Measurements from ENCODE around the gene DDX51. TPM values are rescaled to one million over a fixed set of nuclear protein-coding genes. Genes with fewer than 3 reads are reported as not detected.

Gene DDX51
- total RNA-seq, 1 experiment from 2014 or later: 38.1 TPM

DNA sequence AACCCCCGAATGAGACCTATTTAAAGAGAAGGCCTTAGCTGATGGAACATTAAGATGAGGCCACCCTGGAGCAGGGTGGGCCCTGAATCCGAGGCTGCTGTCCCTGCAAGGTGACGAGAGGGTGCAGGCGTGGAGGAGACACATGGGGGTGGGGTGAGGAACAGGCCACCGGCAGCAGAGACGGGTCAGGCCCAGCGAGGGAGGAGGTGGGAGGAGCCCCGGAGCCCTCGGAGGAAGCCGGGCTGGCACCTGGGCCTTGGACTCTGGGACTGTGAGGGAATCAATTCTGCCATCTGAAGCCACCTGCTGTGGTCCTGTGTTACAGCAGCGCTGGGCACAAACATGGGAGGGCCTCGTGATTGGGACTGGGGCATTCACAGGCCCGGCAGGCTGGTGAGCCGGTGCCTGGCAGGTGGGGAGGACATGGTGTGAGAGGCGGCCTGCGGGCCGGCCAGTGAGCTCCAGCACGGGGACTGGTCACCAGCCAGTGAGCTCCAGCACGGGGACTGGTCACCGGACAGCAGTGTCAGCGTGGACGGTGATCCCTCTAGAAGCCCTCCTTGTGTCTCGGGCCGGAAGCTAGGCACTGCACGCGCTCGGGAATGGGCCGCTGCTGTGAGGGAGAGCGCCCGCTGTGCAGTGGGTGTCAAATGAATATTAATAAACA is 46.8 kb upstream of the DDX51 start:
- no peak overlapping the region for H3K9ac ChIP-seq (ENCODE audit: low read length)
- no peaks in the 10 kb centered on the region for H3K36me3 ChIP-seq (ENCODE audit: control insufficient read depth in 1 of 2, insufficient read depth in 2 of 2, low read length in 2 of 2)
- H3K4me3 ChIP-seq (replicated peaks in 1 of 2; ENCODE audit: low read depth in 1 of 2, low read length in 2 of 2): no peak overlapping the region
- ChIA-PET CTCF (no interaction called here), POLR2A (no interaction called here), RAD21 (ENCODE audit: low non-redundant PET in 1 of 2, low total read pairs in 2 of 2, uncharacterized antibody in 2 of 2, unreplicated experiment in 2 of 2) (no interaction called here)
- peaks cover 7 to 22% of the 10 kb centered on the region in 2 experiments for H3K4me1 ChIP-seq (ENCODE audit: control insufficient read depth in 1 of 2, insufficient read depth in 2 of 2, low read length in 2 of 2)
- H2AFZ ChIP-seq (ENCODE audit: low read depth, low read length, poor library complexity, severe bottlenecking): no peak overlapping the region
- no peaks in the 10 kb centered on the region for H4K20me1 ChIP-seq (ENCODE audit: insufficient read depth)
- TF ChIP-seq JUND (IDR thresholded peaks at IDR 0.05) (no peak), CBX3 (IDR thresholded peaks at IDR 0.05; ENCODE audit: low read depth) (no peak), CEBPB (IDR thresholded peaks at IDR 0.05; ENCODE audit: low read depth) (no peak), SRF (IDR thresholded peaks at IDR 0.05; ENCODE audit: low read depth) (no peak), FOSL1 (IDR thresholded peaks at IDR 0.05; ENCODE audit: low read depth) (no peak), EZH2phosphoT487 (IDR thresholded peaks at IDR 0.05; ENCODE audit: borderline replicate concordance) (no peak), SIN3A (IDR thresholded peaks at IDR 0.05; ENCODE audit: low read depth) (no peak), TCF7L2 (IDR thresholded peaks at IDR 0.05; ENCODE audit: borderline replicate concordance, extremely low read depth, insufficient read depth, insufficient read length) (no peak)
- TF ChIP-seq, protein P1, sequence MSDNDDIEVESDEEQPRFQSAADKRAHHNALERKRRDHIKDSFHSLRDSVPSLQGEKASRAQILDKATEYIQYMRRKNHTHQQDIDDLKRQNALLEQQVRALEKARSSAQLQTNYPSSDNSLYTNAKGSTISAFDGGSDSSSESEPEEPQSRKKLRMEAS (IDR thresholded peaks at IDR 0.05): no peak
- TF ChIP-seq, protein P2, sequence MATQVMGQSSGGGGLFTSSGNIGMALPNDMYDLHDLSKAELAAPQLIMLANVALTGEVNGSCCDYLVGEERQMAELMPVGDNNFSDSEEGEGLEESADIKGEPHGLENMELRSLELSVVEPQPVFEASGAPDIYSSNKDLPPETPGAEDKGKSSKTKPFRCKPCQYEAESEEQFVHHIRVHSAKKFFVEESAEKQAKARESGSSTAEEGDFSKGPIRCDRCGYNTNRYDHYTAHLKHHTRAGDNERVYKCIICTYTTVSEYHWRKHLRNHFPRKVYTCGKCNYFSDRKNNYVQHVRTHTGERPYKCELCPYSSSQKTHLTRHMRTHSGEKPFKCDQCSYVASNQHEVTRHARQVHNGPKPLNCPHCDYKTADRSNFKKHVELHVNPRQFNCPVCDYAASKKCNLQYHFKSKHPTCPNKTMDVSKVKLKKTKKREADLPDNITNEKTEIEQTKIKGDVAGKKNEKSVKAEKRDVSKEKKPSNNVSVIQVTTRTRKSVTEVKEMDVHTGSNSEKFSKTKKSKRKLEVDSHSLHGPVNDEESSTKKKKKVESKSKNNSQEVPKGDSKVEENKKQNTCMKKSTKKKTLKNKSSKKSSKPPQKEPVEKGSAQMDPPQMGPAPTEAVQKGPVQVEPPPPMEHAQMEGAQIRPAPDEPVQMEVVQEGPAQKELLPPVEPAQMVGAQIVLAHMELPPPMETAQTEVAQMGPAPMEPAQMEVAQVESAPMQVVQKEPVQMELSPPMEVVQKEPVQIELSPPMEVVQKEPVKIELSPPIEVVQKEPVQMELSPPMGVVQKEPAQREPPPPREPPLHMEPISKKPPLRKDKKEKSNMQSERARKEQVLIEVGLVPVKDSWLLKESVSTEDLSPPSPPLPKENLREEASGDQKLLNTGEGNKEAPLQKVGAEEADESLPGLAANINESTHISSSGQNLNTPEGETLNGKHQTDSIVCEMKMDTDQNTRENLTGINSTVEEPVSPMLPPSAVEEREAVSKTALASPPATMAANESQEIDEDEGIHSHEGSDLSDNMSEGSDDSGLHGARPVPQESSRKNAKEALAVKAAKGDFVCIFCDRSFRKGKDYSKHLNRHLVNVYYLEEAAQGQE (IDR thresholded peaks at IDR 0.05; ENCODE audit: low read depth): no peak
- no peaks in the 10 kb centered on the region for H3K79me2 ChIP-seq (ENCODE audit: insufficient read depth, low read length)
- H3K4me2 ChIP-seq (ENCODE audit: low read length): no peak overlapping the region
- no peaks in the 10 kb centered on the region for H3K9me2 ChIP-seq (ENCODE audit: insufficient read depth)
- H3K27me3 ChIP-seq (ENCODE audit: insufficient read depth, low read length): no peaks in the 10 kb centered on the region
- no peak overlapping the region; the same call in 1 of the 2 replicates for H3K27ac ChIP-seq (ENCODE audit: low read depth, low read length)
- DNase-seq (ENCODE audit: low read depth, low spot score) (no peak), ATAC-seq (no peak)
- intact Hi-C loops (cut with micrococcal nuclease): no loop called here
- BruUV-seq (replicated peaks): no TSS peak
- peaks cover 9 to 18% of the 10 kb centered on the region in 2 experiments; a peak in 2 of 4 replicates for H3K9me3 ChIP-seq (ENCODE audit: control insufficient read depth in 1 of 2, insufficient read depth in 1 of 2, low read depth in 1 of 2, low read length in 2 of 2)

Measured in HCT116 (cell line).